ENCODE measurements around the gene RNF144A.

Gene RNF144A

DNA sequence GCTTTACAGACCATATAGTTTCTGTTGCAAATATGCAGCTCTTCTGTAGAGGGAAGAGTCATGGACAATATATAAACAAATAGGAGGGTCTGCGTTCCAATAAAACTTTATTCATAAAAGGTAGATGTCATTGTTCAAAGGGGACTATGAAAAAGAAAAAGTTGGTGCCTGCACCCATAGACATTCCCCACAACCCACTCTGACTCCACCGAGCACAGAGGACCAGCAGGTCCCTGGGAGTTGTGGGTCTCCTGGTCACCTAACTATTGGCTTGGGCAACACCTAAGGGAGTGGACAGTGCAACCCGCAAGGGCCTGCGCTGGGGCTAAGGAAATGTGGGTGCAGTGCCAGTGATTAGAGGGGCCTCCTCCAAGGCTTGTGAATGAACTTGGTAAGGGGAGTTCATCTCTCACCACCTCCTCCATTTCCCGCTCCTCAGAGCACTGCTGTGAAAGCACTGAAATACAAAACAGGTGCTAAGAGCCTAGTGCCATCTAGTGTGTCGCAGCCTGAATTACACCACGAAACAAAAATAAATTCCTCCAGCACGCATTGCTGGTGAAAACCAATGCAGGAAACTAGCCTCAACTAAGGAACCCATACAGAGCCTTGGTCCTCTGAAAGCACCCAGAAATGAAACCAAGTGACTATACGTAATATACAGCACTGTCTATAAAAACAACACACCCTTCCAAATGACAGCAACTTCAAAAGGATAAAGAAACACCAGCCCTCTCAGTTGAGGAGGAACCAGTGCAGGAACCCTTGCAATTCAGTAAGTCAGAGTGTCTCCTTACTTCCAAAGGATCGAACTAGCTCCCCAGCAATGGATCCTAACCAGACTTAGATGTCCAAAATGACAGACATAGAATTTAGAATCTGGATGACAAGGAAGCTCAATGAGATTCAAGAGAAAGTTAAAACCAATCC is 166.6 kb downstream of the RNF144A start:
- DNase-seq (ENCODE audit: low read depth) = no peak

DNA sequence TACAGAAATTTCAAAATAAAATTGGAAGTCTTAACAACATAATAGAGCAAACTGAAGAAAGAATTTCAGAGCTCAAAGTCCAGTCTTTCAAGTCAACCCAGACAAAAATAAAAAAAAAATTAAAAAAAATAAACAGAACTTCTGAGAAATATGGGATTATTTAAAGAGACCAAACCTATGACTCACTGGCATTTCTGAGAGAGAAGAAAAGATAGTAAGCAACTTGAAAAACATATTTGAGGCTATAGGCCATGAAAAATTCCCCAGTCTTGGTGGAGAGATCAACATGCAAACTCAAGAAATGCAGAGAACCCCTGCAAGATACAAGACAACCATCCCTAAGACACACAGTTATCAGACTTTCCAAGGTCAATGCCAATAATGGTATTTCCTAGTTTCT is 167.4 kb downstream of the RNF144A start:
- no peak for DNase-seq (ENCODE audit: low read depth)

DNA sequence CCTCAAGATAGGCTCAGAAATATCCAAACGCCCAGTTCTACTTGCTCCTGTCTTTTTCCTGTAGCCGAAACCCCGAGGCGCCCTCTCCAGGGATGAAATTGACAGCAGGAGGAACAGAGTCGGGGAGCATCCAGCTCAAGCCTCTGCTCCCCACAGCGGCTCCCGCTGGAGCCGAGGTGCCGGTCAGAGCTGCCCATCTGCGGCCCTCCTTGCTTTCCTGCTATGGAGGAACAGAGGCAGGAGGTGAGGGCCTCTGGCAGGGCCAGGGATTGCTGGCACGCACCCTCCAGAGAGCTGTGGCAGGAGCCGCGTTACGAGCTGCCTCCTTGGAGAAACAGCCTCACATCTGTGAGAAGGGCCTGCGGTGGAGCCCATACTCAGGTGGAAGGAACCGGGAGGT is 172.1 kb downstream of the RNF144A start:
- no peak for DNase-seq (ENCODE audit: low read depth)

DNA sequence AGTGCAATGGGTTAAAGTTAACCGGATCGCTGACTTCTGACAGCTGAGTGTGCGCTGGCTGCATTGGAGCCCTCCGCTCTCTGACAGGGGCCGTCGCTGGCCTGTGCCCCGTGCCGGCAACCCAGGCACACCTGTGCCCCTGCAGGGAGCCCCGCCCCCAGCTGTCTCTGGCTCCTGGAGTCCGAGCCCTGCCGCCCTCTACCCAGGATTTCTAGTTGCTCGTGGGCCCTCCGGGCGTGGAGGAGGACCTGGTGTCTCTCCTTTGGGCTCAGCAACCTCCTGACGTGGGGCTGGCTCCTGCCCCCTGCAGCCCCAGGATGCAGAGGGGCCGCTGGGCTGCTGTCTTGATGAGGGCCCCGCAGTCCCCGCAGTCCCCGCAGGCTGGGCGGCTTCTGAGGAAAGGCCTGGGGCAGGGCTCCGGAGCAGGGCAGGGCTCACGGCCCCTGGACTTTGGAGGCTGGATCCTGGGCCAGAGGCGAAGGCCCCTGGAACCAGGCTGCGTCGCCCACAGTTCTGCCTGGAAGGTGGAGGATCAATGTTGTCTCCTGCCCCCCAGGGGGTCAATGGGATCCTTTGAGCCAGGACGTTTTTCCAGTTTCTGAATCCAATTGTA is 172.8 kb downstream of the RNF144A start:
- no peak for DNase-seq (ENCODE audit: low read depth)

DNA sequence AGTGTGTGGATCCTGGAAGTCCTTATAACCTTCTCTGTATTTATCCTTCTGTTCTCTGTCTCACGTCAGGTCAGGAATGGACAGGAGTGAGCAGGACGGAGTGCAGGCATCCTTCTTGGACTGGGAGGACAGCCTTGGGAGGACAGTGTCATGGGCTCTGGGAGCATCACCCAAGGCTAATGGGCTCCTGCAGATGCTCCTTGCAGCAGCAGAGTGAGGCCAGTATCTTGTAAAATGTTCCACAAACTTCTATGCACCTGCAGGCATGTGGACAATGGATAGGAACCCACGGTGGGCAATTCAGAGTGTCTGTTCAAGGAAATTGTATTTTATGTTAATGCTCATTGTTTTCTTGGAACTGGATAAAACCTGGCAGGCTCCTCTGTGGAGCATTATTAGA is 176.2 kb downstream of the RNF144A start:
- no peak for DNase-seq (ENCODE audit: low read depth)
